Measurements from ENCODE around the gene SHTN1. TPM values are rescaled to one million over a fixed set of nuclear protein-coding genes. Genes with fewer than 3 reads are reported as not detected.

Gene SHTN1
- total and polyA plus RNA-seq, 2 experiments from 2014 or later, result 6.7 to 8.0 TPM

GRCh38 chr10:116917481-116917880 lies 87.5 kb downstream of the SHTN1 start:
- Histone ChIP-seq H3K9me2 (ENCODE audit: insufficient read depth) (no peaks in the 10 kb centered on the region), H3K4me3 (no peak overlapping the region), H3F3A (replicated peaks; ENCODE audit: low read depth) (no peaks in the 10 kb centered on the region), H3K27ac (ENCODE audit: low read depth) (no peak overlapping the region), H3K36me3 (ENCODE audit: insufficient read depth) (no peaks in the 10 kb centered on the region), H3K27me3 (ENCODE audit: insufficient read depth) (no peaks in the 10 kb centered on the region), H3K79me2 (replicated peaks; ENCODE audit: insufficient read depth) (no peaks in the 10 kb centered on the region), H2AFZ (no peak overlapping the region), H4K20me1 (replicated peaks; ENCODE audit: insufficient read depth) (no peaks in the 10 kb centered on the region), H3K4me1 (ENCODE audit: insufficient read depth) (no peaks in the 10 kb centered on the region; the same call in 1 of the 2 replicates), H3K4me2 (no peak overlapping the region)
- H3K36me3 Mint-ChIP-seq (ENCODE audit: low read depth), result peaks cover 9% of the 10 kb centered on the region
- H3K27ac Mint-ChIP-seq, result no peak overlapping the region
- no peaks in the 10 kb centered on the region for H3K27me3 Mint-ChIP-seq (ENCODE audit: insufficient read depth, low read depth, poor library complexity)
- no peaks in the 10 kb centered on the region for H3K9me3 Mint-ChIP-seq
- TF ChIP-seq JUNB (IDR thresholded peaks at IDR 0.05; ENCODE audit: unreplicated experiment) (no peak), STAT1 (IDR thresholded peaks at IDR 0.05; ENCODE audit: unreplicated experiment) (no peak), ETS1 (IDR thresholded peaks at IDR 0.05) (no peak), POLR2AphosphoS5 (IDR thresholded peaks at IDR 0.05; ENCODE audit: low read depth) (no peak), CTCF (conservative IDR thresholded peaks at IDR 0.05; ENCODE audit: low read depth in 2 of 2) (no peak), NANOG (IDR thresholded peaks at IDR 0.05; ENCODE audit: borderline replicate concordance) (no peak), ZNF462 (CRISPR knock-in tag; IDR thresholded peaks at IDR 0.05) (no peak), CREB1 (CRISPR knock-in tag; IDR thresholded peaks at IDR 0.05; ENCODE audit: low read depth) (no peak), EZH2phosphoT487 (IDR thresholded peaks at IDR 0.05; ENCODE audit: unreplicated experiment) (no peak), EZH2 (IDR thresholded peaks at IDR 0.05; ENCODE audit: low read depth, unreplicated experiment) (no peak), ZNF331 (CRISPR knock-in tag; IDR thresholded peaks at IDR 0.05; ENCODE audit: low read depth) (no peak)
- ATAC-seq (no peak), DNase-seq (ENCODE audit: low spot score) (no peak)
- H3K4me1 Mint-ChIP-seq, result peaks cover 16% of the 10 kb centered on the region; the same call in 2 of the 3 replicates
- H3K4me3 Mint-ChIP-seq, result no peak overlapping the region
